HepG2 (cell line): Measurements from ENCODE around the gene DUSP7. TPM values are rescaled to one million over a fixed set of nuclear protein-coding genes. Genes with fewer than 3 reads are reported as not detected.

Source experiments
- ADNP ChIP-seq: sonication (generic); formaldehyde crosslinking; IDR thresholded peaks from 2 replicates; pipeline ENCODE4 v1.4.0; 2020; ENCODE audit warnings: missing genetic modification reagents
- ATF7-NPFF ChIP-seq: sonication (generic); formaldehyde crosslinking; IDR thresholded peaks from 2 replicates; pipeline ENCODE4 v1.8.1; 2023; ENCODE audit warnings: mild to moderate bottlenecking, low read depth, missing genetic modification reagents, moderate library complexity
- ESRRA ChIP-seq: sonication (generic); formaldehyde crosslinking; IDR thresholded peaks from 2 replicates; pipeline ENCODE4 v1.5.1; 2020; ENCODE audit warnings: mild to moderate bottlenecking, low read depth, missing genetic modification reagents
- FOXA3 ChIP-seq: IDR thresholded peaks from 2 replicates; pipeline ENCODE4 v1.6.1; 2016; ENCODE audit warnings: missing genetic modification reagents, missing compliant biosample characterization
- HNF4G ChIP-seq, 2 experiments: sonication (generic) in 1 of 2; formaldehyde crosslinking in 1 of 2; IDR thresholded peaks; 2 replicates each; pipeline versions ENCODE4 v1.4.0 to v1.6.1; 2011 to 2020; ENCODE audit warnings: borderline replicate concordance in 2 of 2, low read depth in 2 of 2, mild to moderate bottlenecking in 2 of 2, low read length in 1 of 2, missing genetic modification reagents in 1 of 2, moderate library complexity in 1 of 2
- HNRNPLL ChIP-seq: fragments of 200-400 bp; formaldehyde crosslinking; IDR thresholded peaks from 2 replicates; pipeline ENCODE4 v1.6.1; 2017; ENCODE audit warnings: mild to moderate bottlenecking, low read depth, low read length; ENCODE audit not compliant: poor library complexity, severe bottlenecking
- MED13 ChIP-seq: sonication (generic); formaldehyde crosslinking; IDR thresholded peaks from 2 replicates; pipeline ENCODE4 v1.5.0; 2020; ENCODE audit warnings: missing genetic modification reagents
- NCOA2 ChIP-seq: sonication (generic); formaldehyde crosslinking; IDR thresholded peaks from 2 replicates; pipeline ENCODE4 v1.8.0; 2022; ENCODE audit warnings: inconsistent platforms
- NONO ChIP-seq, 2 experiments: fragments of 450-650 bp in 1 of 2; sonication (generic) in 1 of 2; formaldehyde crosslinking in 1 of 2; IDR thresholded peaks in 1 of 2; conservative IDR thresholded peaks in 1 of 2; 2 replicates each; pipeline versions ENCODE4 v1.6.1 to v1.8.0; 2017 to 2022; ENCODE audit warnings: mild to moderate bottlenecking in 1 of 2, missing genetic modification reagents in 1 of 2, moderate library complexity in 1 of 2
- RCOR2 ChIP-seq: IDR thresholded peaks from 2 replicates; pipeline ENCODE4 v1.6.1; 2016; ENCODE audit warnings: missing biosample characterization, missing genetic modification reagents
- ZNF484 ChIP-seq: sonication (generic); formaldehyde crosslinking; IDR thresholded peaks from 2 replicates; pipeline ENCODE4 v1.5.1; 2020; ENCODE audit warnings: mild to moderate bottlenecking, low read depth, missing genetic modification reagents, borderline replicate concordance
- ZNF780A ChIP-seq: sonication (generic); formaldehyde crosslinking; IDR thresholded peaks from 2 replicates; pipeline ENCODE4 v1.8.0; 2022; ENCODE audit warnings: mild to moderate bottlenecking, missing genetic modification reagents, moderate library complexity
- ZSCAN20 ChIP-seq: sonication (generic); formaldehyde crosslinking; IDR thresholded peaks from 2 replicates; pipeline ENCODE4 v1.4.0; 2020; ENCODE audit warnings: missing genetic modification reagents, mild to moderate bottlenecking, borderline replicate concordance
- polyA plus RNA-seq, 8 experiments: library from polyadenylated mRNA; depleted of rRNA in 3 of 8; stranded (reverse) in 7 of 8; unstranded in 1 of 8; fragments of >200 nt; fragmentation: Illumina TruSeq in 4 of 8; extraction: Trizol in 4 of 8; gene quantifications; 2 replicates each; pipeline versions ENCODE4 v1.2.1 to v1.2.3, GENCODE V29; 2011 to 2016; ENCODE audit warnings: low read depth in 4 of 8, missing spikeins in 1 of 8, mixed read lengths in 1 of 8; ENCODE audit not compliant: insufficient read depth in 1 of 8
- total RNA-seq, 5 experiments: library from RNA; depleted of rRNA; stranded (reverse); fragments of >200 nt; fragmentation: Illumina TruSeq; extraction: Trizol; gene quantifications; 2 replicates each; pipeline ENCODE4 v1.2.3, GENCODE V29; 2016; ENCODE audit warnings: low read depth in 1 of 5
- TF ChIP-seq, protein P1 (sequence below), 2 experiments: sonication (generic) in 1 of 2; formaldehyde crosslinking in 1 of 2; IDR thresholded peaks; 2 replicates each; pipeline versions ENCODE4 v1.6.1 to v1.9.0; 2014 to 2022; ENCODE audit warnings: antibody characterized with exemption in 1 of 2, borderline replicate concordance in 1 of 2, inconsistent platforms in 1 of 2, low read depth in 1 of 2, missing genetic modification reagents in 1 of 2
- TF ChIP-seq, protein P2 (sequence below): sonication (generic); formaldehyde crosslinking; IDR thresholded peaks from 2 replicates; pipeline ENCODE4 v1.4.0; 2020; ENCODE audit warnings: missing genetic modification reagents, mild to moderate bottlenecking, borderline replicate concordance
- TF ChIP-seq, protein P3 (sequence below): sonication (generic); formaldehyde crosslinking; IDR thresholded peaks from 2 replicates; pipeline ENCODE4 v1.5.1; 2020; ENCODE audit warnings: missing genetic modification reagents, mild to moderate bottlenecking, borderline replicate concordance

The DUSP7 gene
- total and polyA plus RNA-seq, 2 of the 13 experiments (the other 11 are each of a cell fraction or from before 2014, with no cell fraction given) = 6.6 to 8.8 TPM

DNA sequence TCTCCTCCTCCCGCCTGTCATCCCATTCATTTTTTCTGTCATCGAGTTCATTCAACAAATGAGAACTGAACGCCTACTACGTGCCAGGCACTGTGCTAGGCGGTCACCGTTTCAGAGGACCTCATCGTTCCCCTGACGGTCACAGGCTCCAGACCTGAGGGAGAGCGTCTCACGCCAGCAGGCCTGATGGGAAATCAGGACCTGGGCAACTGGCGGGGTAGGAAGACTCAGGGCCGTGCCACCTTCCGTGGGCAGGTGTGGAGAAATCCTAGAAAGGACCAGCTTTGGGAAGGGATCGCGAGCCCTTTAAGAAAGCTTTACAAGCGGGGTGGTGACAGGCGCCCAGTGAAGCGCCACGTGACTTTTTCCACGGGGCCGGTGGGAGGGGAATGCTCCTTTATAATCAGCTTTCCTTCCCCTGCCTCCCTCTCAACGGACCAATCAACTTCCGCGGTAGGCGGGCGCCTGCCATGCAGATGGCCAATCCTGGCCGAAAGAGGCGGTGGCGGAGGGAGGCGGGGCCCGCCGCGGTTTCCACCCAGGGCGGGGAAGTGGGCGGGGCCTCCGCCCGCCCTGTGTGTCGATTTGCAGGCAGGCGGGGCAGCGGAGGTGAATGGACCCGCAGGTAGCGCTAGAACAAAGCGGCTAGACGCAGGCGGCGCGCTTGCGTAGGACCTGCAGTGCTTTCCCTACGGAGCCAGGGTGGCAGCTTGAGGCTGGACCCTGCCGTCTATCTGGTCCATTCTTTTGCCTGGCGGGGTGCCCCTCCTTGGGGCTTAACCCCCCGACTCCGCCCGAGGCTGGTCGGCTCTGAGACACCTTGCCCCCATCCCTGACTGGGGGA is 819 bp upstream of the DUSP7 start (continued):
- TF ChIP-seq ATF7-NPFF (CRISPR knock-in tag) = 0 out of 2 replicates have a peak, but pooled peaks have one; percentile 6
- TF ChIP-seq ZNF484 = no peak
- TF ChIP-seq ZSCAN20 (CRISPR knock-in tag) = no peak
- TF ChIP-seq MED13 (CRISPR knock-in tag) = no peak; the same call in 1 of the 2 replicates
- TF ChIP-seq NCOA2 (CRISPR knock-in tag) = no peak
- 0 out of 2 replicates have a peak, but pooled peaks have one; percentile 30 for TF ChIP-seq ESRRA
- TF ChIP-seq, protein P1, sequence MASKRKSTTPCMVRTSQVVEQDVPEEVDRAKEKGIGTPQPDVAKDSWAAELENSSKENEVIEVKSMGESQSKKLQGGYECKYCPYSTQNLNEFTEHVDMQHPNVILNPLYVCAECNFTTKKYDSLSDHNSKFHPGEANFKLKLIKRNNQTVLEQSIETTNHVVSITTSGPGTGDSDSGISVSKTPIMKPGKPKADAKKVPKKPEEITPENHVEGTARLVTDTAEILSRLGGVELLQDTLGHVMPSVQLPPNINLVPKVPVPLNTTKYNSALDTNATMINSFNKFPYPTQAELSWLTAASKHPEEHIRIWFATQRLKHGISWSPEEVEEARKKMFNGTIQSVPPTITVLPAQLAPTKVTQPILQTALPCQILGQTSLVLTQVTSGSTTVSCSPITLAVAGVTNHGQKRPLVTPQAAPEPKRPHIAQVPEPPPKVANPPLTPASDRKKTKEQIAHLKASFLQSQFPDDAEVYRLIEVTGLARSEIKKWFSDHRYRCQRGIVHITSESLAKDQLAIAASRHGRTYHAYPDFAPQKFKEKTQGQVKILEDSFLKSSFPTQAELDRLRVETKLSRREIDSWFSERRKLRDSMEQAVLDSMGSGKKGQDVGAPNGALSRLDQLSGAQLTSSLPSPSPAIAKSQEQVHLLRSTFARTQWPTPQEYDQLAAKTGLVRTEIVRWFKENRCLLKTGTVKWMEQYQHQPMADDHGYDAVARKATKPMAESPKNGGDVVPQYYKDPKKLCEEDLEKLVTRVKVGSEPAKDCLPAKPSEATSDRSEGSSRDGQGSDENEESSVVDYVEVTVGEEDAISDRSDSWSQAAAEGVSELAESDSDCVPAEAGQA (IDR thresholded peaks at IDR 0.05; ENCODE audit: low read depth) = no peak
- TF ChIP-seq, protein P1 (CRISPR knock-in tag; IDR thresholded peaks at IDR 0.05; ENCODE audit: borderline replicate concordance) = no peak
- TF ChIP-seq RCOR2 (CRISPR knock-in tag) = peak; percentile 32; the same call in 1 of the 2 replicates
- TF ChIP-seq NONO (IDR thresholded peaks at IDR 0.05) = no peak
- 0 out of 2 replicates have a peak, but pooled peaks have one; percentile 37 for TF ChIP-seq NONO (CRISPR knock-in tag; conservative IDR thresholded peaks at IDR 0.05)
- no peak for TF ChIP-seq ZNF780A (CRISPR knock-in tag)
- TF ChIP-seq ADNP = no peak
- TF ChIP-seq, protein P2, sequence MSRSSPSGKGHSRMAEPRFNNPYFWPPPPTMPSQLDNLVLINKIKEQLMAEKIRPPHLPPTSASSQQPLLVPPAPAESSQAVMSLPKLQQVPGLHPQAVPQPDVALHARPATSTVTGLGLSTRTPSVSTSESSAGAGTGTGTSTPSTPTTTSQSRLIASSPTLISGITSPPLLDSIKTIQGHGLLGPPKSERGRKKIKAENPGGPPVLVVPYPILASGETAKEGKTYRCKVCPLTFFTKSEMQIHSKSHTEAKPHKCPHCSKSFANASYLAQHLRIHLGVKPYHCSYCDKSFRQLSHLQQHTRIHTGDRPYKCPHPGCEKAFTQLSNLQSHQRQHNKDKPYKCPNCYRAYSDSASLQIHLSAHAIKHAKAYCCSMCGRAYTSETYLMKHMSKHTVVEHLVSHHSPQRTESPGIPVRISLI (CRISPR knock-in tag) = no peak
- TF ChIP-seq HNRNPLL = peak; percentile 100
- 0 out of 2 replicates have a peak, but pooled peaks have one; percentile 16 for TF ChIP-seq HNF4G (IDR thresholded peaks at IDR 0.05; ENCODE audit: borderline replicate concordance, low read depth, low read length)
- TF ChIP-seq HNF4G (CRISPR knock-in tag; IDR thresholded peaks at IDR 0.05; ENCODE audit: borderline replicate concordance, low read depth) = 0 out of 2 replicates have a peak, but pooled peaks have one; percentile 2
- TF ChIP-seq, protein P3, sequence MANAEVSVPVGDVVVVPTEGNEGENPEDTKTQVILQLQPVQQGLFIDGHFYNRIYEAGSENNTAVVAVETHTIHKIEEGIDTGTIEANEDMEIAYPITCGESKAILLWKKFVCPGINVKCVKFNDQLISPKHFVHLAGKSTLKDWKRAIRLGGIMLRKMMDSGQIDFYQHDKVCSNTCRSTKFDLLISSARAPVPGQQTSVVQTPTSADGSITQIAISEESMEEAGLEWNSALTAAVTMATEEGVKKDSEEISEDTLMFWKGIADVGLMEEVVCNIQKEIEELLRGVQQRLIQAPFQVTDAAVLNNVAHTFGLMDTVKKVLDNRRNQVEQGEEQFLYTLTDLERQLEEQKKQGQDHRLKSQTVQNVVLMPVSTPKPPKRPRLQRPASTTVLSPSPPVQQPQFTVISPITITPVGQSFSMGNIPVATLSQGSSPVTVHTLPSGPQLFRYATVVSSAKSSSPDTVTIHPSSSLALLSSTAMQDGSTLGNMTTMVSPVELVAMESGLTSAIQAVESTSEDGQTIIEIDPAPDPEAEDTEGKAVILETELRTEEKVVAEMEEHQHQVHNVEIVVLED = peak; percentile 10; the same call in 1 of the 2 replicates
- peak; percentile 8; the same call in 1 of the 2 replicates for TF ChIP-seq FOXA3 (CRISPR knock-in tag)
